ENCODE results near the gene AADACL4.

Gene AADACL4

DNA sequence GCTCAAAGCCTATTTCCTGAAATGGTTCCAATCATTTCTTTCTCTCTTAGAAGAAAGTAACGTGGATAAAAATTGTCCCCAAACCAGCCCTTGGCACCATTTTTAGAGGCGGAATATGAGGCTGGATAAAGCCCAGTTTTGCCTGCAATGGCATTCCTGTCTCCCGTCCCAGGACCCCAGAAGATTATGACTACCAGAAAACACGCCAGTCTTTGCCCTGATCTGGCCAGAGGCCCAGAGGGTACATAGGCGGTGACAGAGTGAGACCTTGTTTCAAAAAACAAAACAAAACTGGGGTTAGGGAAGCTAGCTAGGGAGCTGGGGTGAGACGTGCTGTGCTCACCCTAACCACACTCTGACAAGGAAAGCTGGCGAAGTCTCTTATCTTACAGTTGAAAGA lies at the start of gene AADACL4:
Gene AADACL4, plus strand, starts transcription at position 301 of the 400 bp plus-strand sequence. CDS start 462 bp downstream, outside the sequence.
- no peak for DNase-seq (ENCODE audit: low spot score)

- no peak for DNase-seq (ENCODE audit: low spot score)
These were observed 49.4 kb upstream of the AADACL4 start for GRCh38 chr1:12594490-12594889.

DNA sequence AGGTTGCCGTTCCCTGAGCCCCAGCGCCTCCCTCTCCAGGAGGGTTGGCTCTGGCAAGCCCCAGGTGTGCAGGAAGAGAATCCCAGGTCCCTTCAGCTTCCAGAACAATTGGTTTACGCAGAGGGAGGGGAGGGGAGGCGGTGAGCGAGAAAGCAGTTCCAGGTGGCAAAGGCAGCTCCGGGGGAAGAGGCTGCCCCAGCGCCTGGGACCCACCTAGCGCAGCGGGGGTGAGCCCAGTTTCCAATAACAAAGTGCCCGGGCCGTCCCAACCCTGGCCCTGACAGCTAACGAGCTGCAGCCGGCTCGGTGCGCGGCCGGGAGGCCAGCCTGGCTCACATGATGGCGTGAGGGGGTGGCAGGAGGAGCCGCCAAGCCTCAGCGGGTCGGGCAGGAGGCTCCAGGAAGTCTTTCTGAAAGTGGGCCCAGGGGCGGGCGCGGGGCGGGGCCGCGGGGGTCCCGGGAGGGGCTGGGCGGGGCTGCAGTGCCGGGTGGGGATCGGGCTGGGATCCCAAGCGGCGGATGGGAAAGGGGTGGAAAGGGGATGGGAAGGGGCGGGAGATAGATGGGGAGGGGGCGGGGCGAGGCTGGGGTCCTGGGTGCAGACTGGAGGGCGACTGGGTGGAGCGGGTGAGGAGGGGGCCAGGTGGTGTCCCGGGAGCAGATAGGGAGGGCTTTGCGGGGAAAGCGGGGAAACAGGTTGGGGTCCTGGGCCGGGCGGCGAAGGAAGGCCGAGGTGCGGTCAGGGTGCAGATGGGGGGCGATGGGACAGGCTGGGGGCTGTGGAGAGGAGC lies 48.7 kb upstream of the AADACL4 start:
- DNase-seq (ENCODE audit: low spot score): no peak

GRCh38 chr1:12595757-12596006 lies 48.2 kb upstream of the AADACL4 start:
- no peak for DNase-seq (ENCODE audit: low spot score)

DNA sequence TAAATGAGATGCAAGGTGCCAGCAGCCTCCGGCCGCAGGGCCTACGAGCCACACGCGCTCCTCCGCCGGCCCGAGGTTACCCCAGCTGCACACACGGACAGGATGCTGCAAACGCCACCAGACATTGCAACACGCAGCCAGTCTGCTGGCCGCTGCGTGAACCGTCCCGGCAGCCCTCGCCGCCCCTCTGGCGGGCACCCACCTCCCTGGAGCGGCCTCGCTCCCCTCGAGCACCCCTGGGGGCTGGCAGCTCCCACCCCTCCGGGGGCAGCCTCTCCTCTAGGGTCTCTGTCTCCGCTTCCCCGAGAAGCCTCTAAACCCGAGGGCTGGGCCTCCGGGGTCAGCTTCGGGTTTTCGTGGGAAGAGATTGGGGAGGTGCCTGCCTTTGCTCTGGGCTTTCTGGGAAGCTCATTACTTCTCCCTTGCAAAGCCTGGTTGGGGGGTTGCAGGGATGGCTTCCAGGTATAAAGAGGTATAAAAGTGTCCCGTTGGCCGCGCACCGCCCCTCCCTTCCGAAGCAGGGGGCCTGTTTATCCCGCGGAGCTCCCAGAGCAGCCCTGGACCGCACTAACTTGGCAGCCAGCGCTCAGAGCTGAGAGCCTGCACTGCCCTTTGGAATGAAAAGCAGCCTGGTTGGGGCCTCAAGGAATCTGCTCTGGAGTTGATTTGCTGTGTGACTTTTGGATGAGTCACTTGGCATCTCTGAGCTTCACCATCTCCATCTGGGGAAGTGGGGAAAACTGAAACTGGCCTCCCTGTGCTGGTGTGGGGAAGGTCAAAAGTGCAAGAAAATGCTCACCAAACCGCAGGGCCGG lies 47.7 kb upstream of the AADACL4 start:
- DNase-seq (ENCODE audit: low spot score): no peak

DNA sequence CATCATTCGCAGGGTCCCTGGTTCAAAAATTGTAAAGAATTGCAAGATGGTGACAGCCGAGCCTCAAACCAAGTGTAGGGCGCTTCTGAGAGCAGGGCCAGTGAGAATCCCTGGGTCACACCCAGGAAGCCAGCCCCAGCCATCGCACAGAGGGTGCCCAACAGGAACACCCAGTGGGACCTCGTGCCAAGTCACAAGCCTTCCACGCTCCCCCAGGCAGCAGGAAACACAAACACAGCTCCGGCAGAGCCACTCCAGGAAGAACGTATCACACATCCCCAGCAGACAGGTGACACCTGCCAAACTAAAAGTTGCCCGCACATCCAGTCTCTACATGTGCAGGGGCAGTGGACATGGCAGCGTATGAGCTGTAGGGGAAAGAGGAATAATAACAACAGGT lies 46.1 kb upstream of the AADACL4 start:
- DNase-seq (ENCODE audit: low spot score): no peak

DNA sequence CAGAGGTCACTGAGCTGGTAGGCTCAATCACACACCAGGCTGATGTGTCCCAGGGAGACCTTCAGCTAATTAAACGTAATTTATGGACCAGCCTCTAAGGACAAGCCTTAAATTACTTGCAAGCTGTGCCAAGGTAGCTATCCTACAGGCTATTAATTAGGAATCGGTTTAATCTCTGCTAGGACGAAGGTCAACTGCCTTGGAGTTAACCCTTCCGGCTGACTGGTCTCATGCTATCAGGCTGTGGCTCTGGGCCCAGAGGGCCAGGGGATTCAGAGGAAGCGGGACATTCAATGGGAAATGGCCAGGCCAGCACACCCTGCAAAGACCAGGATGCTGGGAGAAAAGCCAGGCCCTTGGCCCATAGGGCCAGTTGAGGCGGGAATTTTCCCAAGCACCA lies 44.9 kb upstream of the AADACL4 start:
- no peak for DNase-seq (ENCODE audit: low spot score)

DNA sequence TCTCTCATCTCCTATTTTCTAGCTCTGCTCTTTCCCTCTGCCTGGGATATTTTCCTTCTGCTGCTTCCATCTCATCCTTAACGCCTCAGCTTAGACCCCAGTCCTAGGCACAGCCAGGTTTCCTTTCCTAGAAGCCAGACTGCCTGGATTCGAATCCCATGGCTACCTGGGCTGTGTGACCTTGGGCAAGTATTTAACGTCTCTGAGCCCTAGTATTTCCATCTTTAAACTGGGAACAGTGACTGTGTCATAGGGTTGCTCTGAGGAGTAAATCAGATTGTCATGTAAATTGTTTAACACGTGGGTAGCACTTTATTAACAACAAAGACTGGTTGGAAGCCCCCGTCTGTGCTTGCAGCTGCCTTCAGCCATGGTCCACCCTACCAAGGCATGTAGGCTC lies 44.2 kb upstream of the AADACL4 start:
- no peak for DNase-seq (ENCODE audit: low spot score)

DNA sequence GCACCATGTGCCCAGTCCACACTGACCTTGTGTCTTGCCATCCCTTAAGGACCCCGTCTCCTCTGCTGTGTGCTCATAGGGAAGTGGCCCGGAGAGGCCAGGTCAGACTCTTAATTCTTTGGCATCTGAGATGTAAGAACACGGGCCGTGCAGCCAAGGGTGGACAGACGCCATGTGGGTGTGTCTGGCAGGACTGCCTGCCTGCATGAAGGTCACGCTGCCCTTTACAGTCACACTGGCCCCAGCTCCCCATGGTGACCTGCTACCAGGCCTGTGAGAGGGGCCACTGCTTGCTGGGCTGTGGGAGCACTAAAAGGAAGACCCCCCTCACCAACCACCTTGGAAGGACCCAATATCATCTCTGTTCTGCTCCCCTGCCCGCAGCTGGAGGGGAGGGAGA lies 43.5 kb upstream of the AADACL4 start:
- DNase-seq (ENCODE audit: low spot score): no peak

GRCh38 chr1:12600880-12601633 lies 42.8 kb upstream of the AADACL4 start:
- DNase-seq (ENCODE audit: low spot score): peak; percentile 60

DNA sequence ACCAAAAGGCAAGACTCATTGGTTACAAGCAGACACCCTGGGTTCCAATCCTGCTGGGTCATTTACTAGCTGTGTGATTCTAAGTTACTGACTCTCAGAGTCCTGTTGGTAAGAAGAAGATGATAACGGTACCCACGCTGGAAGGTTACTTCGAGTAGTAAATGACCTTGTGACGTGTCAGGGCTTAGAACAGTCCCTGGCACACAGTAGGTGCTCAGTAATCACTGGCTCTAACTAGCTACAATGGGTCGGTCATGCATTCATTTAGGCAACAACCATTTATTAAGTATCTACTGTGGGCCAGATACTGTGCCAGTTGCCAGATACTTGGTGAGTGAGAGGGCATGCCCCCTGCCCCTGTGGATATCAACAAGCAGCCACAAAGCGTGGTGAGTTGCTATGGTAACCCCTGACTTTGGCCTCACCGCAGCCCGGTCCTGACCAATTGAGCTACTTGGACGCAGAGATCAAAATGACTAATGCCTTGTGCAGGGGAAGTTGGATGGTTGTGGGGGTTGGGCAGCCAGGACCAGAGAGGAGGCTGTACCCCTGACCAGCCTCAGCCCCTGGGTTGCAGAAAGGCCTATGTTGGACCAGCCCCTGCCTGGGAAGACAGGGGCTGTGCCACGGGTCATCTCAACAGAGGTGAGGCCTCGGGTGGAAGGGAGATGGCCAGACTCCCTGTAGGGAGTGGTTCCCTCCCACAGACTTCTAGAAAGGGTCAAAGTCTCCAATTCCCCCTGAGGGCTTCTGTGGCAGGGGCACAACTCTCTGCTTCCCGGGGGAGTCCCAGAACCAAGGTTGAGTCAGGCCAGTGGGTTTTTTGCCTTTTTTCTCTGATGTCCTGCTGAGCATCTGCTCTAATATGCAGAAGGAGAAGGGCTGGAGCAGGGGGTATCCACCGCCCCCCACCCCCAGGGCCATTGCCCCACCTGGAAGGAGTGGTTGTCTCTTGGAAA lies 41.9 kb upstream of the AADACL4 start:
- no peak for DNase-seq (ENCODE audit: low spot score)

DNA sequence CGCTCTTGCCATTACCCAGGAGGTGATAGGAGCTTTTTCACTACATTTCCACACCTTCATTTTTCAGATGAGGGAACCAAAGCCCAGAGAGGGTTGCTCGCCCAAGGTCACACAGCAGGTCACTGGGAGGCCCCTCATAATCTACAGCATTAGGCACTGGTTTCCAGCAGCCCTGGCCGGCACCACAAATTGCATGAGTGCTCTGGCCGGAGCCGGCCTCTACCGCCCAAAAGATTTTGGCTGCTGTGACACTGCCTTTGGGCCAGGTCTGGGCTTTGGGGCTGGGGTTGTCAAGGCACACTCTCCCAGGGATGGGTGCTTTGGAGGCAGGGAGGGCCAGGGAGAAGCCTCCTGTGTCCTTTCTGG lies 41.2 kb upstream of the AADACL4 start:
- DNase-seq (ENCODE audit: low spot score): no peak

DNA sequence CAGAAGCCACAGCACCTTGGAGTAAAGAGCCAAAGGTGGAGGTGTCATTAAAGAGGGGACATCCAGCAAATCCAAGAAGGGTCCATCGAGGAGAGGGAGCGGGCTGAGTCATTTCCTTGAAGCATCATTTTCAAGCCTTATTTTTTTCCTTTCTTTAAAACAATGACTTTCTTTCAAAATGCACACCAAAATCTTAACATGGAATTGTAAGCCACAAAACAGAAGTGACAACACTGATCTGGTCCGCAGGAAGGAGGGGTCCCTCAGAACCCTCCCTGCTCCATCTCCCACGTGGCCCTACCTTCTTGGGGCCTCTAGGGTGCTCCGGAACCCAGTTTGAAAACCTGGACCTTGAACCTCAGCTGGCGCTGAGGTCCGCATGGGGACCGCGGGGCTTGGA lies 40.7 kb upstream of the AADACL4 start:
- no peak for DNase-seq (ENCODE audit: low spot score)

- peak; percentile 80 for DNase-seq (ENCODE audit: low spot score)
These were observed 39.6 kb upstream of the AADACL4 start for GRCh38 chr1:12604114-12604874.

DNA sequence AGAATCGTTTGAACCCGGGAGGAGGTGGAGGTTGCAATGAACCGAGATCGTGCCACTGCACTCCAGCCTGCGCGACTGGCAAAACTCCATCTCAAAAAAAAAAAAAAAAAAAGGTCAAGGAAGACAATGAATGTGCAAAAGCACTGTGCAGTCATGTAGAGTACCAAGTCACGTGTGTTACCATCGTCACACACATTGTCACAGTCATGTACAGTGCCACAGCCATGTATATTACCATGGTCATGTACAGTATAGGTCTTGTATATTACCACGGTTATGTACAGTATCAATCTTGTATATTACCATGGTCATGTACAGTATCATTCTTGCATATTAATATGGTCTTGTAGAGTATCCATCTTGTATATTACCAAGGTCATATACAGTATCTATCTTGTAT lies 38.9 kb upstream of the AADACL4 start:
- DNase-seq (ENCODE audit: low spot score): no peak

- no peak for DNase-seq (ENCODE audit: low spot score)
These were observed 36.6 kb upstream of the AADACL4 start for GRCh38 chr1:12607263-12607662.

DNA sequence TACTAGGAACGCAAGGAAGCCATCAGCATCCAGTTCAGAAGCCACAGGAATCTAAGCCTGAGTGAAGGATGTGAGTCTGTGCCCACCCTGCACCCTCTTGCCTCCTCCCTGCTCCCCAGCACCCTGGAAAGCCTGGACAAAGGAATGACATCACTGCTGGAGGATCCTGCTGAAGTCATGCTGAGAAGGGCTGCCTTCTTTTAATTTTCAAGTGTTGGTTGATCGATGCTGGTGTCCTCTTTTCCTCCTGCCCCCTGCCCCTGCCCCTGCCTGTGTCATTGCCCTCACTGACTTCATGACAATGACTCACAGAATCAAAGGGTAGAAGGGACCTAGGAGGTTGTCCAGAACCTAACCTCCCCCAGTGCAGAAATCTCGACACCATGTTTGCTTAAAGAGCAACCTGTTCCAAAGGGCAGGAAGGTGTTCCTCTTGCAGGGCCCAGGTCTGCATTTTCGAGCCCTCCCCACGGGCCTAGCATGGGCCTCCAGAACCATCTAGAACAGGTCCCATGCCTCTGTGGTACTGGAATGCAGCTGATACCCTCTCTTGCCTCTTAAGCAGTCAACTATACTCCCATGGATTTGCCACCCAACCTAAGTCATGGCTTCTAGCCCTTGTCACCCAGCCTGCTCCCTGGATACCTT lies 35.5 kb upstream of the AADACL4 start:
- DNase-seq (ENCODE audit: low spot score): no peak

GRCh38 chr1:12609469-12610003 lies 34.3 kb upstream of the AADACL4 start:
- no peak for DNase-seq (ENCODE audit: low spot score)

DNA sequence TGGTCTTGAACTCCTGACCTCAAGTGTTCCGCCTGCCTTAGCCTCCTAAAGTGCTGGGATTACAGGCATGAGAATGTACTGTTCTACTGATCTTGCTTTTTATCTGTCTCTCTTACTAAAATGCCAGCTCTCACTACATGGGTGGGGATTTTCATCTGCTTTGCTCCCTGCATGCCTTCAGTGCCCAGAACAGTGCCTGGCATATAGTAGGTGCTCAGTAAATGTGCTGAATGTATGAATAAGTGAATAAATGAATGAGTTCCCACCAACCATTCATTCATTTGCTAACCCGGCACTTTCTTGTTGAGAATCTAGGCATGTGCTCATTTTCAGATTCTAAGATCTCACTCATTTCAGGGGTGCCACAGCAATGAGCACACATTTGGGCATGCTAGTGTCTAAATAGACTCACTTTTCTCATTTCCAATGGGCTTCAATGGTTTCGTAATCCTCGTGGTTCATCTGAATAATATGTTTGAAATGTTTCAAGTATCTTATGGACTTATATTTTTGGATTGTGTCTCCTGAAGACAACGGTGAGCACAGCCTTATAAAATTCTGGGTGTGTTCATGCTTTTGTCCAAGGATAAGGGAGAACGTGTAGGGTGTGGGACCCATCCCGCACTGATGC lies 33.5 kb upstream of the AADACL4 start:
- DNase-seq (ENCODE audit: low spot score): no peak

DNA sequence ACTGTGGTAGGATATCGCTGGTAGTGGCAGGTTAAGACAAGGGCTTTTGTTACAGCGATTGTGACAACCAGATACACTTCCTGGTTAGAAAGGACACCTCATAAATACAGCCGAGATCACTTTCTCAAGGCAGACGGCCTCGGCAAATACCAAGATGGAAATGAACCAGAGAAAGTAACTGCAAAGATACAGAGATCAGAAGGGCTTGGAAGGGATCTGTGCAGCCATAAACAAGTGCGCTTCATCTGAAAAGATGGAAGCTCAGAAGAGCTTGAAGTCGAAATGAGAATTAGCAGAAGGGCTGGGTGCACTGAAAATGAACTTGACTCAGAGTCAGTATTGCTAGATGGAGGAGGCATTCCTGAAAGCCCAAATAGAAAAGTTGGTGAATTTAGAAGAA lies 32.9 kb upstream of the AADACL4 start:
- no peak for DNase-seq (ENCODE audit: low spot score)
